Chondrocyte (in vitro differentiated cells): Measurements from ENCODE around the gene TUBA4A. TPM values are rescaled to one million over a fixed set of nuclear protein-coding genes. Genes with fewer than 3 reads are reported as not detected.

Experiments used
- DNase-seq: peaks from one replicate; pipeline ENCODE4 v3.0.0; 2021; ENCODE audit warnings: mixed read lengths, low spot score
- H3K27ac Mint-ChIP-seq: one replicate; pipeline ENCODE4 v1.8.0; 2021; ENCODE audit warnings: mild to moderate bottlenecking, moderate library complexity, mixed read lengths; ENCODE audit not compliant: unreplicated experiment
- H3K27me3 Mint-ChIP-seq: 2 replicates; pipeline ENCODE4 v1.8.0; 2021; ENCODE audit warnings: low read depth, mixed read lengths
- H3K36me3 Mint-ChIP-seq: 2 replicates; pipeline ENCODE4 v1.8.0; 2021; ENCODE audit warnings: low read depth, mixed read lengths
- H3K4me1 Mint-ChIP-seq: 2 replicates; pipeline ENCODE4 v1.8.0; 2021; ENCODE audit warnings: low read depth, mild to moderate bottlenecking, mixed read lengths
- H3K4me3 Mint-ChIP-seq: one replicate; pipeline ENCODE4 v1.8.0; 2021; ENCODE audit warnings: mild to moderate bottlenecking, moderate library complexity, mixed read lengths; ENCODE audit not compliant: unreplicated experiment
- H3K9me3 Mint-ChIP-seq: 2 replicates; pipeline ENCODE4 v1.8.0; 2021; ENCODE audit warnings: low read depth, mixed read lengths
- CTCF ChIP-seq: fragments of 200-600 bp; sonication (generic); IDR thresholded peaks from 2 replicates; pipeline ENCODE4 v1.5.0; 2021; ENCODE audit warnings: antibody characterized with exemption, mild to moderate bottlenecking, moderate library complexity
- total RNA-seq: library from RNA; stranded (reverse); gene quantifications from 3 replicates; pipeline ENCODE4 v1.2.1, GENCODE V29; 2021

The TUBA4A gene
- total RNA-seq, 1 donor from 2014 or later, result 9.4 TPM

GRCh38 chr2:219281588-219281987, 27.9 kb upstream of the TUBA4A start:
- Mint-ChIP-seq H3K36me3 (peaks cover 11% of the 10 kb centered on the region), H3K9me3 (no peaks in the 10 kb centered on the region), H3K27me3 (no peaks in the 10 kb centered on the region), H3K27ac (no peak overlapping the region), H3K4me3 (no peak overlapping the region), H3K4me1 (peaks cover 64% of the 10 kb centered on the region)
- peak; percentile 82 for DNase-seq
- TF ChIP-seq CTCF, result no peak

- Mint-ChIP-seq H3K27me3 (no peaks in the 10 kb centered on the region), H3K9me3 (no peaks in the 10 kb centered on the region), H3K4me1 (peaks cover 56% of the 10 kb centered on the region), H3K4me3 (peak overlapping the region; percentile 85), H3K36me3 (peaks cover 11% of the 10 kb centered on the region), H3K27ac (no peak overlapping the region)
- TF ChIP-seq CTCF, result no peak
- peak; percentile 37 for DNase-seq
These were observed 26.9 kb upstream of the TUBA4A start for GRCh38 chr2:219280651-219281050.

- peak overlapping the region; percentile 97 for H3K27ac Mint-ChIP-seq
These were observed 26.3 kb upstream of the TUBA4A start for GRCh38 chr2:219279916-219280516.

GRCh38 chr2:219279151-219279915, 25.6 kb upstream of the TUBA4A start, which contains the start of gene DNAJB2:
Gene DNAJB2, plus strand, starts transcription at chr2:219279366. Its CDS starts 468 bp downstream, at chr2:219279834.
- Mint-ChIP-seq H3K36me3 (peaks cover 9% of the 10 kb centered on the region), H3K27me3 (no peaks in the 10 kb centered on the region), H3K4me1 (peaks cover 59% of the 10 kb centered on the region), H3K27ac (peak within 1 kb of the TSS; percentile 99), H3K9me3 (no peaks in the 10 kb centered on the region), H3K4me3 (peak within 1 kb of the TSS; percentile 85)
- peak; percentile 99 for DNase-seq
- TF ChIP-seq CTCF, result peak; percentile 65

More at GRCh38 chr2:219279916-219280516, 26.3 kb upstream of the TUBA4A start:
- peaks cover 54% of the 10 kb centered on the region for H3K4me1 Mint-ChIP-seq
- no peaks in the 10 kb centered on the region for H3K27me3 Mint-ChIP-seq
- peaks cover 9% of the 10 kb centered on the region for H3K36me3 Mint-ChIP-seq
- peak; percentile 58 for DNase-seq
- H3K4me3 Mint-ChIP-seq, result peak overlapping the region; percentile 85
- no peaks in the 10 kb centered on the region for H3K9me3 Mint-ChIP-seq
- peak; percentile 39 for TF ChIP-seq CTCF

- no peak for DNase-seq
- Mint-ChIP-seq H3K27me3 (no peaks in the 10 kb centered on the region), H3K9me3 (no peaks in the 10 kb centered on the region), H3K4me3 (peak overlapping the region; percentile 85), H3K4me1 (peaks cover 65% of the 10 kb centered on the region), H3K36me3 (peaks cover 9% of the 10 kb centered on the region), H3K27ac (peak overlapping the region; percentile 99)
- TF ChIP-seq CTCF, result no peak
These were observed 25.0 kb upstream of the TUBA4A start for GRCh38 chr2:219278655-219279150.
